HEK293 (cell line): ENCODE data around the gene PLCB3.
A peak's percentile ranks its signal among the peaks of the same experiment; 100 is the strongest.

Experiments used
- BCL6B ChIP-seq: fragments of 450-650 bp; formaldehyde crosslinking; IDR thresholded peaks from 2 replicates; pipeline ENCODE4 v1.5.1; 2017; ENCODE audit warnings: missing biosample characterization, missing genetic modification characterization
- CTCF ChIP-seq: fragments of 450-650 bp; formaldehyde crosslinking; IDR thresholded peaks from 2 replicates; pipeline ENCODE4 v1.5.1; 2016; ENCODE audit warnings: missing biosample characterization, missing genetic modification characterization
- GFI1B ChIP-seq: fragments of 450-650 bp; formaldehyde crosslinking; IDR thresholded peaks from 2 replicates; pipeline ENCODE4 v1.5.1; 2016; ENCODE audit warnings: missing biosample characterization, missing genetic modification characterization
- GLI4 ChIP-seq: fragments of 450-650 bp; formaldehyde crosslinking; IDR thresholded peaks from 2 replicates; pipeline ENCODE4 v1.5.1; 2016; ENCODE audit warnings: missing biosample characterization, missing genetic modification characterization
- KLF17 ChIP-seq: fragments of 450-650 bp; formaldehyde crosslinking; IDR thresholded peaks from 2 replicates; pipeline ENCODE4 v1.5.1; 2016; ENCODE audit warnings: missing biosample characterization, missing genetic modification characterization
- KLF8 ChIP-seq: fragments of 450-650 bp; formaldehyde crosslinking; IDR thresholded peaks from 2 replicates; pipeline ENCODE4 v1.5.1; 2016; ENCODE audit warnings: missing biosample characterization, missing genetic modification characterization
- KLF9 ChIP-seq: fragments of 450-650 bp; formaldehyde crosslinking; IDR thresholded peaks from 2 replicates; pipeline ENCODE4 v1.5.1; 2016; ENCODE audit warnings: missing biosample characterization, missing genetic modification characterization, low read depth
- MZF1 ChIP-seq: fragments of 450-650 bp; formaldehyde crosslinking; IDR thresholded peaks from 2 replicates; pipeline ENCODE4 v1.5.1; 2017; ENCODE audit warnings: missing biosample characterization, missing genetic modification characterization, borderline replicate concordance
- OVOL3 ChIP-seq: fragments of 450-650 bp; formaldehyde crosslinking; IDR thresholded peaks from 2 replicates; pipeline ENCODE4 v1.5.1; 2016; ENCODE audit warnings: missing biosample characterization, missing genetic modification characterization
- RBAK ChIP-seq: fragments of 450-650 bp; formaldehyde crosslinking; IDR thresholded peaks from 2 replicates; pipeline ENCODE4 v1.5.1; 2016; ENCODE audit warnings: missing biosample characterization, missing genetic modification characterization
- REST ChIP-seq: fragments of 450-650 bp; formaldehyde crosslinking; IDR thresholded peaks from 2 replicates; pipeline ENCODE4 v1.5.1; 2016; ENCODE audit warnings: missing biosample characterization, missing genetic modification characterization
- ZBTB20 ChIP-seq: fragments of 450-650 bp; formaldehyde crosslinking; IDR thresholded peaks from 2 replicates; pipeline ENCODE4 v1.5.1; 2016; ENCODE audit warnings: missing biosample characterization, missing genetic modification characterization
- ZBTB48 ChIP-seq: fragments of 450-650 bp; formaldehyde crosslinking; IDR thresholded peaks from 2 replicates; pipeline ENCODE4 v1.5.1; 2016; ENCODE audit warnings: missing biosample characterization, missing genetic modification characterization
- ZFP37 ChIP-seq: fragments of 450-650 bp; formaldehyde crosslinking; IDR thresholded peaks from 2 replicates; pipeline ENCODE4 v1.5.1; 2016; ENCODE audit warnings: missing biosample characterization, missing genetic modification characterization
- ZNF133 ChIP-seq: fragments of 450-650 bp; formaldehyde crosslinking; IDR thresholded peaks from 2 replicates; pipeline ENCODE4 v1.5.1; 2016; ENCODE audit warnings: missing biosample characterization, missing genetic modification characterization
- ZNF2 ChIP-seq: fragments of 450-650 bp; formaldehyde crosslinking; IDR thresholded peaks from 2 replicates; pipeline ENCODE4 v1.5.1; 2016; ENCODE audit warnings: missing biosample characterization, missing genetic modification characterization
- ZNF24 ChIP-seq: fragments of 450-650 bp; formaldehyde crosslinking; IDR thresholded peaks from 2 replicates; pipeline ENCODE4 v1.5.1; 2016; ENCODE audit warnings: missing biosample characterization, missing genetic modification characterization
- ZNF398 ChIP-seq: fragments of 450-650 bp; formaldehyde crosslinking; IDR thresholded peaks from 2 replicates; pipeline ENCODE4 v1.5.1; 2017; ENCODE audit warnings: missing biosample characterization, missing genetic modification characterization
- ZNF433 ChIP-seq: fragments of 450-650 bp; formaldehyde crosslinking; IDR thresholded peaks from 2 replicates; pipeline ENCODE4 v1.5.1; 2016; ENCODE audit warnings: missing biosample characterization, missing genetic modification characterization, low read depth
- ZNF488 ChIP-seq: fragments of 450-650 bp; formaldehyde crosslinking; IDR thresholded peaks from 2 replicates; pipeline ENCODE4 v1.5.1; 2016; ENCODE audit warnings: missing biosample characterization, missing genetic modification characterization
- ZNF529 ChIP-seq: fragments of 450-650 bp; formaldehyde crosslinking; IDR thresholded peaks from 2 replicates; pipeline ENCODE4 v1.5.1; 2017; ENCODE audit warnings: missing genetic modification characterization, missing biosample characterization; ENCODE audit not compliant: insufficient replicate concordance
- ZNF560 ChIP-seq: fragments of 450-650 bp; formaldehyde crosslinking; IDR thresholded peaks from 2 replicates; pipeline ENCODE4 v1.5.1; 2017; ENCODE audit warnings: missing biosample characterization, missing genetic modification characterization, borderline replicate concordance
- ZNF585B ChIP-seq: fragments of 450-650 bp; formaldehyde crosslinking; IDR thresholded peaks from 2 replicates; pipeline ENCODE4 v1.5.1; 2016; ENCODE audit warnings: missing biosample characterization, missing genetic modification characterization
- ZNF596 ChIP-seq: fragments of 450-650 bp; IDR thresholded peaks from 2 replicates; pipeline ENCODE4 v1.5.0; 2018; ENCODE audit warnings: missing biosample characterization, mild to moderate bottlenecking, missing genetic modification characterization, moderate library complexity
- ZNF623 ChIP-seq: fragments of 450-650 bp; formaldehyde crosslinking; IDR thresholded peaks from 2 replicates; pipeline ENCODE4 v1.5.1; 2016; ENCODE audit warnings: missing biosample characterization, missing genetic modification characterization
- ZNF626 ChIP-seq: fragments of 450-650 bp; sonication (Bioruptor Pico); formaldehyde crosslinking; IDR thresholded peaks from 2 replicates; pipeline ENCODE4 v1.5.1; 2018; ENCODE audit warnings: missing biosample characterization, missing genetic modification characterization, inconsistent platforms
- ZNF785 ChIP-seq: fragments of 450-650 bp; formaldehyde crosslinking; IDR thresholded peaks from 2 replicates; pipeline ENCODE4 v1.5.1; 2016; ENCODE audit warnings: missing biosample characterization, missing genetic modification characterization
- ZSCAN16 ChIP-seq: fragments of 450-650 bp; formaldehyde crosslinking; IDR thresholded peaks from 2 replicates; pipeline ENCODE4 v1.5.1; 2016; ENCODE audit warnings: missing biosample characterization, missing genetic modification characterization
- ZSCAN4 ChIP-seq: fragments of 450-650 bp; formaldehyde crosslinking; IDR thresholded peaks from 2 replicates; pipeline ENCODE4 v1.5.1; 2017; ENCODE audit warnings: missing biosample characterization, missing genetic modification characterization

PLCB3 gene

GRCh38 chr11:64233913-64234586 lies 17.3 kb upstream of the PLCB3 start, which contains the start of gene VEGFB (continued):
- TF ChIP-seq ZSCAN4 (tag by site-specific recombination) (no peak), KLF17 (tag by site-specific recombination) (no peak), ZNF626 (tag by site-specific recombination) (no peak), GFI1B (no peak), KLF9 (tag by site-specific recombination) (peak; percentile 46; the same call in 1 of the 2 replicates), CTCF (tag by site-specific recombination) (peak; percentile 22; the same call in 1 of the 2 replicates), RBAK (tag by site-specific recombination) (no peak), ZNF433 (tag by site-specific recombination) (no peak), ZNF488 (tag by site-specific recombination) (no peak), ZFP37 (tag by site-specific recombination) (no peak), BCL6B (no peak), ZNF623 (tag by site-specific recombination) (no peak), ZNF785 (tag by site-specific recombination) (no peak), ZNF560 (tag by site-specific recombination) (no peak), REST (tag by site-specific recombination) (no peak), MZF1 (tag by site-specific recombination) (no peak), GLI4 (no peak), ZBTB20 (tag by site-specific recombination) (peak; percentile 43; the same call in 1 of the 2 replicates), ZNF133 (tag by site-specific recombination) (no peak), ZNF596 (tag by site-specific recombination) (no peak), ZNF585B (tag by site-specific recombination) (no peak), ZNF529 (tag by site-specific recombination) (no peak), ZNF24 (tag by site-specific recombination) (no peak), ZNF398 (tag by site-specific recombination) (peak; percentile 27; the same call in 1 of the 2 replicates), ZBTB48 (tag by site-specific recombination) (peak; percentile 64), KLF8 (no peak), ZNF2 (tag by site-specific recombination) (0 out of 2 replicates have a peak, but pooled peaks have one; percentile 32), OVOL3 (tag by site-specific recombination) (no peak), ZSCAN16 (tag by site-specific recombination) (no peak)
